A673 (cell line): ENCODE data around the gene TCAF1.

ENCODE experiments used
- CTCF ChIP-seq: fragments of 300-800, 200-600 bp; sonication (generic); conservative IDR thresholded peaks from 2 replicates; pipeline ENCODE4 v1.5.1; 2017; ENCODE audit warnings: low read depth, mild to moderate bottlenecking, antibody characterized with exemption, low read length, moderate library complexity, mixed read lengths
- EZH2 ChIP-seq: fragments of 200-600 bp; sonication (generic); IDR thresholded peaks from 2 replicates; pipeline ENCODE4 v1.6.1; 2017; ENCODE audit warnings: borderline replicate concordance, low read depth, mild to moderate bottlenecking, mixed read lengths, antibody characterized with exemption, low read length; ENCODE audit not compliant: poor library complexity, severe bottlenecking

DNA sequence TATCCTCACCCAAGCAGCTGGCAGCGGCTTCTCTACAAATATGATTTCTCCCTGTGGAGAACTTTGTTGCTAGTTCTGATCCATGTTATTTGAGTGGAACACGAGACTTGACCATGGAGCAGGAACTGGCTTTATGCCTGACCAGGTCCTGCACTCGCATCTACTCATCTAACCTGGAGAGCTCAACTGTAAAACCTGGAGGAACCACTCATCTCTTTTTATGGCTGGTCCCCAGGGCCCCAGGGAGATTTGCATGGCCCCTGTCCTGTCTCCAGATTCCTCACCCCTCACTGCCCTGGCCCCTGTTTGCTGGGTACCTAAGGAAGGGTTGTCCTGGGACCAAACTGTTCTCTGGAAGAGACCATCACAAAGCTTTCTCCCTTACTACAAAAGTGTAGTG, 16.0 kb downstream of the TCAF1 start:
- TF ChIP-seq CTCF (no peak), EZH2 (no peak)
